K562 (cell line): Measurements from ENCODE around the gene PSAP.
A peak's percentile ranks its signal among the peaks of the same experiment; 100 is the strongest.

Source experiments
- ETV1 ChIP-seq: fragments of 450-650 bp; conservative IDR thresholded peaks from 2 replicates; pipeline ENCODE4 v1.6.1; 2016; ENCODE audit warnings: missing genetic modification characterization, control low read depth, low read depth, missing compliant biosample characterization
- HDAC6 ChIP-seq: IDR thresholded peaks from 2 replicates; pipeline ENCODE4 v1.6.1; 2012; ENCODE audit warnings: low read depth, mild to moderate bottlenecking, control low read depth, inconsistent platforms, low read length, moderate library complexity
- POLR2A ChIP-seq: fragments of 450-650 bp; conservative IDR thresholded peaks from 2 replicates; pipeline ENCODE4 v1.6.1; 2016
- SAP30 ChIP-seq: fragments of 200-600 bp; sonication (generic); IDR thresholded peaks from 2 replicates; pipeline ENCODE4 v1.6.1; 2012; ENCODE audit warnings: borderline replicate concordance, low read depth, mild to moderate bottlenecking, moderate library complexity, low read length, control low read depth, inconsistent platforms; ENCODE audit not compliant: insufficient read depth, poor library complexity, severe bottlenecking
- SP1 ChIP-seq: sonication (generic); formaldehyde crosslinking; IDR thresholded peaks from 2 replicates; pipeline ENCODE4 v1.8.1; 2022; ENCODE audit warnings: mild to moderate bottlenecking, missing genetic modification reagents
- ZNF584 ChIP-seq: fragments of 200-800 bp; sonication (Bioruptor generic); IDR thresholded peaks from 2 replicates; pipeline ENCODE4 v1.6.1; 2016; ENCODE audit warnings: low read depth, mild to moderate bottlenecking, missing genetic modification characterization, missing compliant biosample characterization
- ZNF785 ChIP-seq: fragments of 250-450 bp; sonication (Bioruptor Pico); IDR thresholded peaks from 2 replicates; pipeline ENCODE4 v1.4.0; 2020; ENCODE audit warnings: mild to moderate bottlenecking
- TF ChIP-seq, protein P1 (sequence below), 3 experiments: IDR thresholded peaks in 2 of 3; conservative IDR thresholded peaks in 1 of 3; 2 replicates each; pipeline ENCODE4 v1.5.1; 2011 to 2012; ENCODE audit warnings: low read length in 3 of 3, mild to moderate bottlenecking in 3 of 3, control low read depth in 2 of 3, improper control_type of control experiment in 1 of 3, inconsistent platforms in 1 of 3, low read depth in 1 of 3, mixed read lengths in 1 of 3, moderate library complexity in 1 of 3; ENCODE audit not compliant: insufficient read depth in 2 of 3

DNA sequence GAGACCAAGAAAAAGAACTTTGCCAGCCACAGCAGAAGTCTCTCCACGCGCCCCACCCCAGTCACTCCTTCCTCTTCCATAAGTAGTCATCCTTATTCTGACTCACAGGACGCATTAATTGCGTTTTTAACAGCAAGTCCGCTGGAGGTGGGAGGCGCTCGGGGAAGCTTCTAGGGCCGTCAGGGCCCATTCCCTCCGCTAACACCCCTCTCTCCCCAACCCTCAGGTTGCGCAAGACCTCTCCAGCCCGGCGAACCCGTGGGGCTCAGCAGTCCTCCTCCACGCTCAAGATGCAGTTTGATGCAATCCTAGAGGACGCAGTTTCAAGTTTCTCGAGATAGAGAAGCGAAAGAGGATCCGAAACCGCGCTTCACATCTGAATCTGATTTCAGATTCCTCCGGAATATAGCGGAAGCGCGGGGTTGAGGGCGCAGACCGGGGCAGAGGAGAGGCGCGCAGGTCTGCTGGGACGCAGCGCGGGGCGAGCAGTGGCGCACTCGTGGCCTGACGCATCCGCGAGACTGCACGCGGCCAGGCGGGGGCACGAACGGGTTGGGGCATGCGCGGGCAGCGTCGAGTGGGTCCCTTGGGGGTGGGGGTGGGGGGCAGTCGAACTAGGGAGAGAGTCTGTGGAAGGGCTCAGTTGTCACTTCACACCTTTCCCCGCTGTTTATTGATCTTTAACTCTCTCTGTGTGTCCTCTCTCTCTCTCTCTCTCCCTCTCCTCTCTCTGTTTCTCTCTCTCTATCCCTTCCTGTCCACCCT, 37.8 kb upstream of the PSAP start:
- TF ChIP-seq POLR2A = peak; percentile 74
- no peak for TF ChIP-seq SP1 (CRISPR knock-in tag)
- TF ChIP-seq, protein P1, sequence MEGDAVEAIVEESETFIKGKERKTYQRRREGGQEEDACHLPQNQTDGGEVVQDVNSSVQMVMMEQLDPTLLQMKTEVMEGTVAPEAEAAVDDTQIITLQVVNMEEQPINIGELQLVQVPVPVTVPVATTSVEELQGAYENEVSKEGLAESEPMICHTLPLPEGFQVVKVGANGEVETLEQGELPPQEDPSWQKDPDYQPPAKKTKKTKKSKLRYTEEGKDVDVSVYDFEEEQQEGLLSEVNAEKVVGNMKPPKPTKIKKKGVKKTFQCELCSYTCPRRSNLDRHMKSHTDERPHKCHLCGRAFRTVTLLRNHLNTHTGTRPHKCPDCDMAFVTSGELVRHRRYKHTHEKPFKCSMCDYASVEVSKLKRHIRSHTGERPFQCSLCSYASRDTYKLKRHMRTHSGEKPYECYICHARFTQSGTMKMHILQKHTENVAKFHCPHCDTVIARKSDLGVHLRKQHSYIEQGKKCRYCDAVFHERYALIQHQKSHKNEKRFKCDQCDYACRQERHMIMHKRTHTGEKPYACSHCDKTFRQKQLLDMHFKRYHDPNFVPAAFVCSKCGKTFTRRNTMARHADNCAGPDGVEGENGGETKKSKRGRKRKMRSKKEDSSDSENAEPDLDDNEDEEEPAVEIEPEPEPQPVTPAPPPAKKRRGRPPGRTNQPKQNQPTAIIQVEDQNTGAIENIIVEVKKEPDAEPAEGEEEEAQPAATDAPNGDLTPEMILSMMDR (IDR thresholded peaks at IDR 0.05 in 2 of 3, conservative IDR thresholded peaks at IDR 0.05 in 1 of 3; ENCODE audit: insufficient read depth in 2 of 3, low read depth in 1 of 3, low read length in 3 of 3) = peak; percentile 13 to 66 (median 36); a peak in 4 of 6 replicates
- no peak for TF ChIP-seq SAP30
- peak; percentile 99; the same call in 1 of the 2 replicates for TF ChIP-seq HDAC6
- no peak for TF ChIP-seq ZNF785 (CRISPR knock-in tag)
- TF ChIP-seq ZNF584 = peak; percentile 81
- TF ChIP-seq ETV1 (tag) = peak; percentile 55; the same call in 1 of the 2 replicates
